Raji (cell line): ENCODE results near the gene USP8.

Source experiments
- POLR2A ChIP-seq: IDR thresholded peaks from 2 replicates; pipeline ENCODE4 v1.6.1; 2011; ENCODE audit warnings: low read depth, low read length, control low read depth; ENCODE audit not compliant: insufficient read depth

The USP8 gene

GRCh38 chr15:50438251-50438650 is 14.0 kb downstream of the USP8 start:
- TF ChIP-seq POLR2A, result no peak

- no peak for TF ChIP-seq POLR2A
Observed at GRCh38 chr15:50440932-50441331, 16.7 kb downstream of the USP8 start.

- TF ChIP-seq POLR2A, result no peak
Observed at GRCh38 chr15:50452927-50453326, 28.7 kb downstream of the USP8 start.

- no peak for TF ChIP-seq POLR2A
Observed at GRCh38 chr15:50458348-50459112, 34.3 kb downstream of the USP8 start.

- no peak for TF ChIP-seq POLR2A
Observed at GRCh38 chr15:50463423-50464358, 39.5 kb downstream of the USP8 start.

- TF ChIP-seq POLR2A, result no peak
Observed at GRCh38 chr15:50471072-50471471, 46.9 kb downstream of the USP8 start.

- no peak for TF ChIP-seq POLR2A
Observed at GRCh38 chr15:50476143-50476542, 51.9 kb downstream of the USP8 start.

GRCh38 chr15:50484781-50485180 is 60.6 kb downstream of the USP8 start:
- no peak for TF ChIP-seq POLR2A

- no peak for TF ChIP-seq POLR2A
Observed at GRCh38 chr15:50485389-50485788, 61.2 kb downstream of the USP8 start.

- no peak for TF ChIP-seq POLR2A
Observed at GRCh38 chr15:50487287-50487686, 63.1 kb downstream of the USP8 start.

- TF ChIP-seq POLR2A, result no peak
Observed at GRCh38 chr15:50493625-50494024, 69.4 kb downstream of the USP8 start.

- TF ChIP-seq POLR2A, result no peak
Observed at GRCh38 chr15:50496692-50497091, 72.5 kb downstream of the USP8 start.

GRCh38 chr15:50500352-50500751 is 76.1 kb downstream of the USP8 start:
- TF ChIP-seq POLR2A, result no peak

GRCh38 chr15:50501815-50502214 is 77.6 kb downstream of the USP8 start:
- no peak for TF ChIP-seq POLR2A

- TF ChIP-seq POLR2A, result no peak
Observed at GRCh38 chr15:50503144-50503543, 78.9 kb downstream of the USP8 start.

GRCh38 chr15:50506121-50506520 is 81.9 kb downstream of the USP8 start:
- no peak for TF ChIP-seq POLR2A

GRCh38 chr15:50513001-50513400 is 88.8 kb downstream of the USP8 start:
- no peak for TF ChIP-seq POLR2A
